Fibroblast of skin of abdomen (primary cell): Measurements from ENCODE around the gene ARHGEF4.

Experiments
- DNase-seq: peaks from one replicate; pipeline ENCODE4 v3.0.0-alpha.2; 2013

The ARHGEF4 gene

DNA sequence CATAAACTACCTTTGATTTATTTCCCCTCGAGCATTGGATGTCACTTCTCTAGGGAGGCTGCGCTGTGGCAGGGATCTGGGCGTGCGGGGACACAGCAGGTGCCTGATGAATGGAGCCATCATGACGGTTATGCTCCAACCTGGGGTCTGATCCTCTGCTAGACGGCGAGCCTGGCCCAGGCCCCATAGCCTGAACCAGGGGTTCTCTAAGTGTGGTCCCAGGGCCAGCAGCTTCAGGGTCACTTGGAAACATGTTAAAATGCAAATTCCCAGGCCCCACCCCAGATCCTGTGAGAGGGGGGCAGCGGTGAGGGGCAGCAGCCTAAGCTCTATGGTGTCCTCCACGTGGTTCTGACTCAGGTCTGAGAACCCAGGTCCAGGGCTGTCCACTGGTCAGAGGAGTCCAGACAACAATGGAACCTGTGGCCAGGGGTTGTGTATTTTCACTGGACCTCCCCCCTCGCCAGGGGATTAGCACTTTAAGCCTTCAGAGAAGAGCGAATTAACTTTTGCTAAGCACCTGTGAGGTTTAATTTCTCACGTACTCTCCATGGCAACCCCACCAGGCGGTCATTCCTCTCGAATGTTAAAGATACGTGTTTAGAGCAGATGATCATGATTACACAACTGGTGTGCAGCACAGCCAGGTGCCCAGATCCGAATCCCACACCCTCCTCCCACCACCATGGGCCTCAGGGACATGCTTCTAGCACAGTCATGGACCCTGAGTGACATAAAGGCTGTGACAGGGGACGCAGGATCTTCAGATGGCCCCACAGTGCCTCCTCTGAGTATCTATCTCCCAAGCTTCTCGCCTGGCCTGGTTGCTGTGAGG is 1.6 kb upstream of the ARHGEF4 start:
- DNase-seq = no peak

DNA sequence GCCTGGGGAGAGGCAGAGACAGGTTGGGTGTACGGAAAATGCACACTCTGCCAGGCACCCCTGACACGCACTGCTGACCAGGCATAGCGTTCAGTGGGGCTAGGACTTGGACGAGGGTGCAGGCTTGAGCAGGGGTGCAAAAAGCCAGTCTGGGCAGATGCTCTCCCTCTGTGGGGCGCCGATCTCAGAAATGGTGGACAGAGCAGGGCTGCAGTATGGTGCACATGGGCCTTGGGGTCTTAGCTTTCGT is 1.0 kb upstream of the ARHGEF4 start:
- no peak for DNase-seq

DNA sequence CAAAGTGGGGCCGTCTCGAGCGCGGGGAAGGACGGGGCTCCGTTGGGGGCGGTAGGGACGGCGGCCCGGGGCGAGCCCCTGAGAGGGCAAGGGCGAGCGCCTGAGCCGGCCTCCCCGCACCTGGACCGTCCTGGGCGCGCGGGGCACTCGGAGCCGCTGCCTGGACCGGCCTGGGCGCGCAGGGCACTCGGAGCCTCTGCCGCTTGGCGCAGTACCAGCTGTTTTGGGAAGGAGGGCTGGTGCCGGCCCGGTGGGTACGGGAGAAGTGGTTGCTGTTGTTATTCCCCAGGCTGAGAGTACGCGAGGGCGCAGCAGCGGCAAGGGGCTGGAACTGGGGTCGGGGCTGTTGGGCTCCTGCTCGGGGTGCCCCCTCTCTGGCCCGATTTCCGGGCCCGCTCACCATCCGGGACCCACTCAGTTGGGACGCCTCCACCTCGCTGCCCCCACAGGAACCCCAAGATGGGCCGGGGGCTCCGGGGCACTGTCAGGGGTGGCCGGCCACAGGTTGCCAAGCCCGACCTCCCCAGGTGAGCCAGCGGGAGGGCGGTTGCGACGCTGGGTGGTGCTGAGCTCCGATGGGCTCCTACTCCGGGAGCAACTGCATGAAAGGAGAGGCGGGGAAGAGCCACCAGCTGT is 579 bp downstream of the ARHGEF4 start:
- DNase-seq = no peak

DNA sequence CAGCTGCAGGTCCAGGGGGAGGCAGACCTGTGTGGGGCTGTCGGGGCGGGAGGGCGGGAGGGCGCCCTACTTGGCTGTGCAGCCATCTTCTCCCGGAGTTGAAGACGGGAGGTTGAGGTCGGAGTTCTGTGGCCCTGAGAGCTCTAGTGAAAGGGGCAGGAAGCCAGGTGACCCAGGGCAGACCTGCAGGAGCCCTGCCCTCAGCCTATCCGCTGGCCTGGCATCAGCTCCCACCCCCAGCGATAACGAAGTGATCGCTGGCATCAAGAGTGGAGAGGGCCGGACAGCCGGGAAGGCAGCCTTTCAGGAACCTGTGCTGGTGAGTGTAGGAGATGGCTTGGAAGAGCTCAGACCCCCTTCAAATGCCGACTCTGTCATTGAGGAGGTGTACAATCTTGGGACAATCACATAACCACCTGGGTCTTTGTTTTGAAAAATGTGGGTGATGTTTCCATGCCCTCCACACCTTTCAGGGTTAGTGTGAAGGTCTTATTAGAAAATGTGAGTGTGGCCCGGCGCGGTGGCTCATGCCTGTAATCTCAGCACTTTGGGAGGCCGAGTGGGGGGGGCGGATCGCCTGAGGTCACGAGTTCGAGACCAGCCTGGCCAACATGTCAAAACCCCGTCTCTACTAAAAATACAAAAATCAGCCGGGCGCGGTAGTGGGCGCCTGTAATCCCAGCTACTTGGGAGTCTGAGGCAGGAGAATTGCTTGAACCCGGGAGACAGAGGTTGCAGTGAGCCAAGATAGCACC is 1.3 kb downstream of the ARHGEF4 start:
- no peak for DNase-seq

DNA sequence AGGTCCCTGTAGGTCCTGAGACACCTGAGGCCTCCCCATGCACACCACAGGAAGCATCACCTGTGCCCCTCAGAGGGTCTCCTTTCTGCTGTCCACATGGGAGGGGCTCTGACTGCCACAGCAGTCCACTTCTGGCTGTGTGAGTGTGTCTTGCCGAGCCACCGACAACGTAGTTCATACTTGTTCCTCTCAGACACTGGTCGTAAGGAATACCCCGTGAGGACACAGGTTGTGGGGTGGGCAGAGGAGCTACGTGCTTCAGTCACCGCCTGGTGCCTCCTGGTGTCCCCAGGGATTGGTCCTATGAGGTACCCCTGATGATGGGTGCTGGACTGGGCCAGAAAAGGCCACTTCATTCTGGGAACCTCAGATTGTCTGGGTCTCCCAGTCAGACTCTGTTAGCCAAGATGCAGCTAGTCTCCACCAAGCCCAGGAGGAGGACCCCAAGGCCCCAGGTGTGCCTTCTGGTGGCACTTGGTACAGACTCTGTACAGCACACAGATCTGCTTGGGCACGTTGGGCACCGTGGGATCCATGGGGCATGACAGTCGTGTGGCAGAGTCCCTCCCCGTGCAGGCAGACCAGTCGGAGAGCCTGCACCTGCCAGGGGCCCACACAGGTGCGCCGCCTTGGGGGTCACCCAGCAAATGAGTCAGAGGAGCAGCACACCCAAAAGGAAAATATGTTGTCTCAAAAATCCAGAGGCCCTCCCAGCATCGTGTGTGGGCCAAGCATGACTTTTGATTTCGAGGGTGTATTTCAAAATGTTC is 2.5 kb downstream of the ARHGEF4 start:
- DNase-seq = no peak

DNA sequence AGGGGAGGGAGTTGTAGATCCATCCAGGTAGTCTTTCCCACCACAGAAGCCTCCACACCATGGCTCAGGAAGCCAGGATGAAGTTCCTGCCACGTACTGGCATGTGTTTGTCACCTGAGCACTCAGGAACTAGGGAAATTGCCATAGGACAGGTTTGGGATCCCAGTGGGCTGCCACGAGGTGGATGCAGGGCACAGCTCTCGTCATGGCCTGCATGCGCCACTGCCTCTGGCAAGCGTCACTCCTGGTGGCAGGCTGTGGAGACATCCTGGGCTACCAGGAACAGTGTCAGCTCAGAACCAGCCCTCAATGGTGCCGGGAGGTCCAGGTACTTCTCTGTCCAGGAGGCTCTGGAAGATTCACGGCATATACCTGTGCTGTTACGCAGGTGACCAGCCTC is 3.8 kb downstream of the ARHGEF4 start:
- DNase-seq = no peak

DNA sequence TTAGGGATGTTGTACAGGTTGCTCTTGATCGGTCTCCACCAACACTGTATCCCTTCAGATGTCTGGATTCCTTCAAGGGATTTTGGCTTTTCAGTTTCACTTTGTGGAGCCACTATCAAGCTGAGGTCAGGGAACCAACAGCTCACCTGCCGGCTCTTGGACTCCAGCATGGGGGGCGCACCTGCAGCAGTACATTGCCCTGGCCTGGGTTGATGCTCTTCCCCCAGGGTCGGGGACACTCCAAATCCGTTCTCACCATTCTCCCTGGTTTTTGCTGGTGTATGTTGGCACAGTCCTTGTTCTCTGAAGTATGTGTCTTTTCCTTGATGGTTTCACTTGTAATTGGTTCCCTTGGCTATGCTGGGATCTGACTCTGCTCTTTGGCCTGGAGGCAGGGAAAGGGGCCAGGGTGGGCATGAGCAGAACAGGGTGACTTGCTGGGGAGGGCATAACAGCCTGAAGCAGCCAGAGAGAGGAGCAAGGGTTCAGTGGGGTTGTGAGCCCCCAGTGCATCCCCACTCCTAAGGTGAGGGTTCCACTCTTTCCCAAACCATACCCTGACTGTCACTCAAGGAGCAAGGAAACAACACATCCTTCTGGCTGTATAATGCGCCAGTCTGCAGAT is 5.1 kb downstream of the ARHGEF4 start:
- no peak for DNase-seq

DNA sequence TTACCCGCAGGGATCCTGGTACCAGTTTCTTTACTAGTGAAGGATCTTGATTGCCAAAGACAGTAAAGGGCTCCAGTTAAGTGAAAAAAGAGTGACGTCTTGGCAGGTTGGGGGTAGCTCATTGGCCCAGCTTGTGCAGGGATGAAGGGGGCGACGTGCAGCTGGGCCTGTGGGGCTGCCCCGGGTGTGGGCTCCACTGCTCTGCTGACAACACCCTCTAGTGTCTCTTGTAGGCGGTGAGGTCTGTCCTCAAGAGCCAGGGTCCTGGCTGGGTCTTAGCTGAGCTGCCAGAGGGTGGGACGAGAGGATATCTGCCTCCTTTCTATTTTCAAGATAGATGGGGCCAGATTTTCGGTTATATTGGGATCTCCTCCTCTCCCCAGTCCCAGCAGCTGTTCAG is 6.1 kb downstream of the ARHGEF4 start:
- DNase-seq = no peak

DNA sequence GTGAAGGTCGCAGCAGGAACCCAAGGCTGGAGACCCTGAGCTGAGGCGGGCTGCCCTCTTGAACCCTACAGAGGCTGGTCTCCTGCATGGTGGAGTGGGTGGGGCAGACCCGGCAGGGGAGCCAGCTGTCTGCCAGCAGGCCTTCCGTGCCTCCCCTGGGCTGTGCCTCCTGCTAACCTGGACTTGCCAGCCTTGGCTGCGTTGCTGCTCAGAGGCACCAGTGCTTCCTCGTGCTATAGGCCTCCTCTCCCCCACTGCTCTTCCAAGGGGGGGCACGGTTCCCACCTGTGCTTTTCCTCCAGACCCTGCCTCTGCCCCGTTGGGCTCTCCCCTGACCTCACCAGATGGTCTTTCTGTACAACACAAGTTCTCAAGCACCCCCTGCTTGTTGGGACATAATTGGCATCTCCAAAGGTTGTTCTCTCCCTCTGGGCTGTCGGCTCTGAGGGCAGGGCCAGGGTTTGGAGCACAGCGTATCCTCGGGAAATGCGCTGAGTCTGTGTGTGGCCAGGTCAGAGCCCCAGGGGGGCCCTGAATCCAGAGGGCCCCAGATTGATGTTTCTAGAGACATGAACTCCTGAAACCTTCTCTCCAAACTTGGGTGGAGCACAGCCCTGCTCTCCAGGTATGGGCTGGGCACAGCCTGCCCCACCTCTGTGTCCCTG is 6.7 kb downstream of the ARHGEF4 start:
- DNase-seq = no peak

DNA sequence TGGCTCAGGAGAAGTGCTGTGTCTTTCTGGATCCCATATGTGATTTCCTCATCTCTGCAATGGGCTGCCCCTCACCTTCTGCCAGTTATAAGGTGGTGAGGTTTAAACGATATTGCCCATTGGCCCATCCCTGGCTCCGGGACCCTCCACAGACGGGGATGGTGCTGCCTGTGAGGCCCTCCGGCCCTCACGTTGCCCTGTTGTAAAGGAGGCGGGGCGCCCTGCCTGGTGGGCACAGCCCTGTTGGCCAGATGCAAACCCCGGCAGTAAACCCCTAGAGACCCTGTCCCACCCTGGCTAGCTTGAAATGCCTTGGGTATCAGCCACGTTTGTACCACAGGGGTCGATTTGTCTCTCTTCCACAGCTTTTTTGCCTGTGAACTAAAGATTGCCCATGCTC is 7.4 kb downstream of the ARHGEF4 start:
- no peak for DNase-seq

DNA sequence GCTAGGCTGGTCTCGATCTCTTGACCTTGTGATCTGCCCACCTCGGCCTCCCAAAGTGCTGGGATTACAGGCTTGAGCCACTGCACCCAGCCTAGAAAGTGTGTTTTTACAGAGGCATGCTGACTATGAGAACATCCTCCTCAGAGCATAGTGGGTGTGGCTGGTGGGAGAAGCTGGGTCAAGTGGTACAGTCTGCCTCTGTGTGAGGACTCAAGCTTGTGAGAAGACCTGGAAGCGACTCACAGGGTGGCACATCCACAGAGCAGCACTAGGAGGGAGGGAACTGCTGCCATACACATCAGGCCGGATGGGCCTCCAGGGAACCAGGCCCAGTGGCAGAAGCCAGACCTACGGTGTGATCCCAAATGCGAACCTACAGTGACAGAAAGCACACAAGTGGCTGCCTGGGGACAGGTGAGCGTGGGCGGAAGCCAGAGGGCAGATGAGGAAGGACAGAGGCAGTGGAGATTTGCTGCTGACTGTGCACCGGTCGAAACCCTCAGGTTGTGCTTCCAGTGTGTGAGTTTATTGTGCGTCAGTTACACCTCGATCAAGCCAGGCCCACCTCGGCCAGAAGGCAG is 8.9 kb downstream of the ARHGEF4 start:
- DNase-seq = no peak

DNA sequence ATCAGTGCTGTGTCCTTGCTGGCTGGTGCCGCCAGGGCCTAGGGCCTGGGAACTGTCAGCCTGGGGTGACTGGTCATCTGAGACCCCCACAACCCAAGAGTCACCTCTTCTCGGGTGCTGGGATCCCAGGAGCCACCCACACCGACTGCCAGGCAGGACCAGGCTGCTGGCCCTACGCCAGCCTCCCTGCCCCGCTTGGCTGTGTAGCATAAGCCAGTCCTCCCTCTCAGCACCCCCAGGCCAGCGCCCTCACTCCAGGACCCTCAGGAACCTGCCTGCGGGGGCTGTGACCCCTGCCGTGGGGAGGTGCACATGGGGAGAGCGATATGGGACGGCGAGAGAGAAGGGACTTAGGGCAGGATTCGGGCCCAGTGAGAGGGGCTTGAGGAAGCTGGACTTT is 9.5 kb downstream of the ARHGEF4 start:
- no peak for DNase-seq

DNA sequence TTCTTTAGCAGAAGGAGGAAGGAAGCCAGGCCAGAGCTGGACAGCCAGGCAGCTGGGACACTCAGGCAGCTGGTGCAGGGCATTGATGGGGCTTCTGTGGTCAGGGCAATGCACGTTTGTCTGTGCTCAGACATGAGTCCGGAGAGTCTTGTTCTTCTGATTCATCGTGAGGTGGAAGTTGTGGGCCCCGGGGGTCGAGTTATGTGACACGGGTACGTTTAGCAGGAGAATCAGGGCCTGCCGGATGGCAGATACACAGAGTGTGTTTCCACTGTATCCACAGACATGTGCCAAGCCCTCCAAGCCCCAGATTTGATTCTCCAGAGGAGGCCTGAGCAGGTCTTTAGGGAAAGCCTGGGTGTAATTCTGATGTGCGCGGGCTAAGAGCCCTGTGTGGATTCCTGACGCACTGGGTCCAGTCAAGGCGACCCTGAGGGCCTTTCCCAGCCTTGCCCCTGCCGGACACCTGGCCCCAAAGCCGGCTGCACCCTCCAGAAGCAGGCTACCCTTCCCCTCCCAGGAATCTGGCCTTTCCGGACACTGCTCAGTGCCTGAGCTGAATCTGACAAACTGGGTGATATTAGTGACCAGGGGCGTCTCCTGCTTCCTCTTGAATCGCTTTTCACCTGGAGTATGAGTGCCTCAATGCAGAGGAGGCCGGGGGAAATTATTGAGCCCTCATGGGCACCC is 10.1 kb downstream of the ARHGEF4 start:
- peak; percentile 12 for DNase-seq

DNA sequence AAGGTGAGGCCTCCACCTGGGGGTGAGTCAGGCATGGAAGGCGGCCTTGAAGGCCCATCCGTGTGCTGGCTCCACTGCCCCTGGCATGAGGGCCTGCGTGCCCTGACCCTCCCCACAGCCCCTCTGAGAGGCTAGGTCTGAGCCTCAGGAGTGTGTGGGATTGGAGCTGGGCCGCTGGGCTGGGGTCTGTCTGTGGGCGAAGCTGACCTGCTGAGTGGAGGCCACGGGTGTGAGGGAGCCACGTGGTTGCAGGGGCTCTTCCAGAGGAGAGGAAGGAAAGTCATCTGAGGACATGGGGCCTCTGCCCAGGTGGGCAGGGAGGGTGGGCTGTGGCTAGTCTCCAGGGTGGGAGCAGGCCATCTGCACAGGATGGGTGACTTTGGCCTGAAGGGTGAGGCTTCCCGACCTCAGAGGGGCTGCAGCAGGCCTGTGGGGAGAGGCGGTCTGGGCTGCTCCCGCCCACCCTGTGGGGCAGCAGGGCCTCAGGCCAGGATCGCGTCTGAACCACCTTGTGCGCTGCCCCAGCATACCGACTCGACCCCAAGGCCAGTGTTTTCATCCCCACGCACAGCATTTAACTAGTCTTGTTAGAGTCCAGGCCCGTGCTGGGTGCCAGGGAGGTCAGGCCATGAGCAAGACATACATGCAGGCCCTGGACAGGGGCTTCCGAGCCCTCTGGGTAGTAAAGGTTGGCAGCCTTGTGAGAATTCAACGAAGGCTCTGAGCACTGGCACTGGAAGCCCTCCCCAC is 11.2 kb downstream of the ARHGEF4 start:
- DNase-seq = no peak

DNA sequence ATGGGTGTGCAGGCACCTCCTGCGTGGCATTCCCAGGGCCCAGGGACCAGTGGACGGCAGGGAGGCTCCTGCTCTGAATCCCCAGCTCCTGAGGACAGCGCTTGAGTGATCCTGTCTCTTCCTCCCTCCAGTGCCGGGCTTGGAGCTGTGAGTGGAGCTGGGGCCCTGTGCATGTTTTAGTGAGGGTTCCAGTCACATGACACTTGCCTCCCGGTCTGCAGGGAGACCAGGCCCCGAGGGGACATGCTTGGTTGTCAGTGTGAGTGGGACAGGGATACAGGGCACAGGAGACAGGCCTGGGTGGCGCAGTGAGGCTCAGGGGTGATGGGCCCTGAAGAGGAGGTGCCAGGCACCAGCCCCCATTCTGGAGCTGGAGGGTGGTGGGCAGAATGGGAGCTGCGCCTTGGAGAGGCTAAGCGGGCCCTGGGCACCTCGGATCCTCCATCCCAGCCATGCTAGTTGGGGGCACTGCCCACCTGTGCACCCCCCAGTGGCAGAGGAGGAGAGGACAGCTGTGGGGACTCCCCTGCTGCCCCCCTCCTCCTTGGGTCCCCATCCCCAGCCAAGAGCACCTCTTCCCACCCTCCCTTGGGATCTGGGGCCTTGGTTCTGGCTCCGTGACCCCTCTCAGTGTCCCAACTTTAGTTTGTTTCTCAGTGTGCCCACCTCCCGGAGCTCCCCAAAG is 12.0 kb downstream of the ARHGEF4 start:
- no peak for DNase-seq

DNA sequence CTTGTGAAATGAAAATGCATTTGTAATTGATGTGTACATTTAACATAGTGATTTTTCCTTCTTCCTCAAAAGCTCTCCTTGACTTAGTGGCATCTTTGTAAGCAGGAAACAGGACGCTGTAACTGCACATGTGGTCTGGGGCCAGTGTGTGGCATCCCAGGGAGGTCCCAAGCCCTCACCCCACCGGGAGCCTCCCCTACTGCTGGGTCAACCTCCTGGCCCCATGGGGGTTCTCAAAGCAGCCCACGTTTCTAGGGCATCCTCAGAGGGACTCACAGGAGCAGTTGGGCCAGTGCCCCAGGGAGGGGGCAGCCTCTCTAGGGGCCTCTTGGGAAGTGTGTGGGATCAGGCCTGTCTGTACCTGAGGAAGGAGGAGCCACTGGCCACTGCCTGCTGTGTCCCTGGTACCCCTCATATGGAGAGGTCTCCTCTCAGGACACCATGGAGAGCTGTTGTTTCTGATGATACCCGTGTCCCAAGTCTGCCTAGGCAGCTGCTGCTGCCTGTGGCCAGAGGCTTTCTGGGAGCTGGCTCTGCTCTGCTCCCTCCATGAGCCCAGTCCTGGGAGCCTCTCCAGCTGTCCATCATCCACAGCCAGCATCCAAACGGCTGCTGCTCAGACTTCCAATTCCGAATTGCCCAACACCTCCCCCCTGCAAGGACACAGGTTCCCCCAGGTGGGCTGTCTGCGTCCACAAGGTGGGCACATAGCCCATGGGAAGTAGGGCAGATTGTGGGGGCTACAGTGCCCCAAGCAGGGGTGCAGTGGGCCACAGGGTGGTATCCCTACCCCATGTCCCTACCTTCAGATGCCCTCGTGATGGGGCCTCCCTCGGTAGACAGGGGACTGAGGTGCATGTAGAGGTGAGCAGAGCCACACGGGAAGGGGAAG is 13.4 kb downstream of the ARHGEF4 start:
- DNase-seq = no peak

DNA sequence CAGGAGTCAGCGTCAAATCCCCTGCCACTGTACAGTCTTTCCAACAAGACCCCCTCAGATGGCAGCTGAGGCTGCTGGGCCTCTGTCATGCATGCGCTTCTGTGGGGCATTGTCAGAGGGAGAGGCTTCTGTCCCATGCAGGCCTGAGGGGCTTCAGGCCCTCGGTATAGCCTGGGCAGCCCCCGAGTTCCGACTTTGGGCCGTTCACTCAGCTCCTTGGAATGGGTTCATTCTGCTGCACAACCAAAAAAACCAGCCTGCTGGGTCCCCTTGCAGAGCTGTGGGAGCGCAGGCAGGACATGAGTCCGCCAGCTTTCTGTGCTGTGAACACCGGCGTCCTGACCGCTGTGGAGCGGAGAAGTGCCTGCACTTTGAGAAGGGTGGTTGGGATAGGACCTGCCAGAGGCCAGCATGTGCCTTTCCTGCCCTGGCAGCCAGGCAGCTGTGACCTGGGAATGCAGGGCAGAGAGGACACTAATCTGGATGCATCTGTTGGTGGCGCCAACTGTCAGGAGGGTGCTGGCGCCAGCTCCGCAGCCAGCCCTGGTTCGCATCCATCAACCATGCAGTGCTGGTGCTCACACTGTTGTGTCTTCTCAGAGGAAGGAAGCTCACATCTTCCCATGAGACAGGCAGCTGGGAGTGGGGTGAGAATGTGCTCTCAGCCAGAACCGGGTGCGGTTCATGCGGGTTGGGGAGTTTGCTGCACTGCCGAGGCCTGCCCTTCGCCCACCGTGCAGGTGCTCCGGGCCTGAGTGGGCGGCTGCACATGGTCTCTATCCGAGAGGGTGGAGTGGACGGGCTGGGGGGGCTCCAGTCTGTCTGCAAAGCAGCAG is 14.3 kb downstream of the ARHGEF4 start:
- no peak for DNase-seq
